Rectal smooth muscle tissue (tissue), 1 donor: ENCODE data around the gene ALG3.
A peak's percentile ranks its signal among the peaks of the same experiment; 100 is the strongest.

Source experiments
- H3K27ac ChIP-seq: one replicate; pipeline ENCODE4 v1.7.0; 2013; ENCODE audit warnings: low read depth, low read length, inconsistent platforms
- H3K27me3 ChIP-seq: one replicate; pipeline ENCODE4 v1.7.0; 2013; ENCODE audit warnings: low read length; ENCODE audit not compliant: control insufficient read depth, insufficient read depth
- H3K36me3 ChIP-seq: one replicate; pipeline ENCODE4 v1.7.0; 2013; ENCODE audit warnings: low read length; ENCODE audit not compliant: control insufficient read depth, insufficient read depth
- H3K4me1 ChIP-seq: one replicate; pipeline ENCODE4 v1.7.0; 2013; ENCODE audit warnings: low read length; ENCODE audit not compliant: control insufficient read depth, insufficient read depth
- H3K4me3 ChIP-seq: one replicate; pipeline ENCODE4 v1.7.0; 2013; ENCODE audit warnings: low read length
- H3K9ac ChIP-seq: one replicate; pipeline ENCODE4 v1.7.0; 2013; ENCODE audit warnings: low read length

Gene ALG3

GRCh38 chr3:184229394-184230080 lies 19.2 kb downstream of the ALG3 start, which contains the start of gene VWA5B2:
Gene VWA5B2 (plus strand): TSS chr3:184229585. CDS start chr3:184230529, 944 bp downstream.
- no peaks in the 10 kb centered on the region for H3K36me3 ChIP-seq
- no peak within 1 kb of the TSS for H3K9ac ChIP-seq

DNA sequence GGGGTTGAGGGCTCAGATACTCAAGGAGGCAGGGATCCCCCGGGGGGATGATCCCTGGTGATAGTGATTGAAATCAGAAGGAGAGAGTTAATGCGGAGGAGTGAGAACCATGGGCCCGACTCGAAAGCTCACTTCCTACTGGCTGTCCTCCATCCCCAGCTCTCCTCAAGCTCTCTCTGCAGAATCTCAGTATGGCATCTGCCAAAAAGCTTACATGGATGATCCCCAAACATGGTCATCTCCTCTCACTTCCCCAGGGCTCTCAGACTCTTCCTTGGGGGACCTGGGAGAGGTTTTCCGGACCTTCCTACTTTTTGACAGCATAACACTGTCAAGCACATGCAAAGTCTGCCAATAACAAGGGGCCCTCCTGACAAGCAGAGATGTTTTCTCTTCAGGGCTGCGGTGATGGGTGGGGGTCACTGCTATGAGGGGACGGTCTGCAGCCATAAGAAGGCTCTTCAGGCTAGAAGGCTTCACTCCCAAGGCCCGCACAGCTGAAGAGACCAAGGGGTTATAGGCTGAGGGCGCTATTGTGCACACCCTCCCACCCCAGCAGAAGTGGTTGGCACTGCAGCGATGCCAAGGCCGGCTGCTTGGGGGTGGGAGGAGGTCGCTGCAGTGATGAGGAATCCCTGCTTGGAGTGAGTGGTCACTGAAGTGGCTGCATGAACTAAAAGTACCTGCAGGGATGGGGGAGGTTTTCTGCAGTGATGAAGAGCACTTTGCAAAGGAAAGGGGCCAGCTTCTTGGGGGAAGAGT lies 20.2 kb downstream of the ALG3 start:
- peaks cover 18% of the 10 kb centered on the region for H3K27me3 ChIP-seq
- no peak overlapping the region for H3K9ac ChIP-seq
- no peak overlapping the region for H3K4me3 ChIP-seq
- H3K4me1 ChIP-seq: no peaks in the 10 kb centered on the region
- no peaks in the 10 kb centered on the region for H3K36me3 ChIP-seq
- H3K27ac ChIP-seq: no peak overlapping the region

More at GRCh38 chr3:184229394-184230080, 19.2 kb downstream of the ALG3 start, which contains the start of gene VWA5B2:
- peaks cover 18% of the 10 kb centered on the region for H3K27me3 ChIP-seq
- H3K4me3 ChIP-seq: peak within 1 kb of the TSS; percentile 59
- no peaks in the 10 kb centered on the region for H3K4me1 ChIP-seq
- no peak within 1 kb of the TSS for H3K27ac ChIP-seq

GRCh38 chr3:184227481-184227935 lies 21.3 kb downstream of the ALG3 start:
- Histone ChIP-seq H3K27me3 (peaks cover 18% of the 10 kb centered on the region), H3K4me1 (no peaks in the 10 kb centered on the region), H3K27ac (no peak overlapping the region), H3K36me3 (no peaks in the 10 kb centered on the region), H3K4me3 (no peak overlapping the region), H3K9ac (no peak overlapping the region)

DNA sequence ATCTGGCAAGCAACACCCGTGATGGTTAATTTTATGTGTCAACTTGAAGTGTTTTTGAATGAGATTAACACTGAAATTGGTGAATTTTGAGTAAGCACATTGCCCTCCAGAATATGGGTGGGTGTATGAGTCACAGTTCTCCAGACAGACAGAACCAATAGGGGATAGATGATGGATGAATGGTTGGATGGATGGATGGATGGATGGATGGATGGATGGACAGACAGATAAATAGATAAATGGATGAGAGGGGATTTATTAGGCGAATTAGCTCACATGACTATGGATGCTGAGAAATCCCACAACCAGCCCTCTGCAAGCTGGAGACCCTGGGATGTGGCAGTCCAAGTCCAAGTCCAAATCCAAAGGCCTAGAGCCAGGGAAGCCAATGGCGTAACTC lies 24.8 kb downstream of the ALG3 start:
- no peaks in the 10 kb centered on the region for H3K36me3 ChIP-seq
- peaks cover 6% of the 10 kb centered on the region for H3K27me3 ChIP-seq
- no peak overlapping the region for H3K4me3 ChIP-seq
- no peak overlapping the region for H3K9ac ChIP-seq
- H3K27ac ChIP-seq: no peak overlapping the region
- H3K4me1 ChIP-seq: no peaks in the 10 kb centered on the region

DNA sequence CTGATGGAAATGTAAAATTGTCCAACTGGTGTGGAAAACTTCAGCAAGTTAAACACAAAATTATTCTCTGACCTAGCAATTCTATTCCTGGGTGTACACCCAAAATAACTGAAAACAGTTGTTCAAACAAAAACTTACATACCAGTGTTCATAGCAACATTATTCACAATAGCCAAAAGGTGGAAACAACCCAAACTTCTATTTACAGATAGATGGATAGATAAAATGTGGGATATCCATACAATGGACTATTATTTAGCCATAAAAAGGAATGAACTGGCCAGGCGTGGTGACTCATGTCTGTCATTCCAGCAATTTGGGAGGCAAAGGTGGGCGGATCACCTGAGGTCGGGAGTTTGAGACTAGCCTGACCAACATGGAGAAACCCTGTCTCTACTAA lies 26.2 kb downstream of the ALG3 start:
- Histone ChIP-seq H3K27ac (no peak overlapping the region), H3K4me3 (no peak overlapping the region), H3K27me3 (no peaks in the 10 kb centered on the region), H3K9ac (no peak overlapping the region), H3K4me1 (no peaks in the 10 kb centered on the region), H3K36me3 (no peaks in the 10 kb centered on the region)

DNA sequence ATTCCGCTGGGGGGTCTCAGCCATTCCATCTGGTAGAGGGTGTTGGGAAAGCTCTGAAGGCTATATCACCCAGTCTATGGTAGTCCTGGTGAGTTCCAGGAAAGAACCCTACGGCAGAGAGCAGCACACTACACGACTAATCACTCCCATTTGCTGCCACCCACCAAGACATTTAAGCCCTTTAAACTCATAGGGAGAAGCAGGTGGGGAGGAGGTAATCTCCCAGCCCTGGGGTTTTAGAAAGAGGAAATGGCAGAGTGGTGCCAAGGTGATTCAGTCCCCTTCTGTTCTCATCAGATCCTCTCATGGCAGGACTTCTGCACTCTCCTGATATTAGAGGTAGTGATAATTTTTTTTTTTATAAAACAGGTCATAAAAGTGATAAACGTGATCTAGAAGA lies 29.9 kb downstream of the ALG3 start:
- no peak overlapping the region for H3K27ac ChIP-seq

DNA sequence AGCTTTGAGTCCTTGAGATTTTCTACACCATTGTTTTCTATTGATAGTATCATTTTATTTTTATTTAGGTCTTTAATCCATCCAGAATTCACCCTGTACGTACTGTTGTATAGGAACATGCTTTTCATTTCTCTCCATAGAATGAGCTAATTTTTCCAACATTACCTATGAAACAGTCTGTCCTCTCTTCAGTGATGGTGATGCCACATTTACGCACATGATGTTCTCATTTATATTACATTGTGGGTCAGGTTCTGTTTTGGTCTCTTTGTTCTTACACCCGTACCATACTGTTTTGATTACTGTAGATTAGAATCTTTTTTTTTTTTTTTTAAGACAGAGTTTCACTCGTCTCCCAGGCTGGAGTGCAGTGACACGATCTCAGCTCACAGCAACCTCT lies 37.0 kb downstream of the ALG3 start:
- no peak overlapping the region for H3K9ac ChIP-seq
- no peaks in the 10 kb centered on the region for H3K36me3 ChIP-seq
- H3K27ac ChIP-seq: no peak overlapping the region
- peaks cover under 1% of the 10 kb centered on the region for H3K27me3 ChIP-seq
- no peaks in the 10 kb centered on the region for H3K4me1 ChIP-seq
- no peak overlapping the region for H3K4me3 ChIP-seq

More for the DNA sequence above, 29.9 kb downstream of the ALG3 start:
- Histone ChIP-seq H3K27me3 (no peaks in the 10 kb centered on the region), H3K36me3 (no peaks in the 10 kb centered on the region), H3K4me1 (no peaks in the 10 kb centered on the region), H3K9ac (no peak overlapping the region), H3K4me3 (no peak overlapping the region)

DNA sequence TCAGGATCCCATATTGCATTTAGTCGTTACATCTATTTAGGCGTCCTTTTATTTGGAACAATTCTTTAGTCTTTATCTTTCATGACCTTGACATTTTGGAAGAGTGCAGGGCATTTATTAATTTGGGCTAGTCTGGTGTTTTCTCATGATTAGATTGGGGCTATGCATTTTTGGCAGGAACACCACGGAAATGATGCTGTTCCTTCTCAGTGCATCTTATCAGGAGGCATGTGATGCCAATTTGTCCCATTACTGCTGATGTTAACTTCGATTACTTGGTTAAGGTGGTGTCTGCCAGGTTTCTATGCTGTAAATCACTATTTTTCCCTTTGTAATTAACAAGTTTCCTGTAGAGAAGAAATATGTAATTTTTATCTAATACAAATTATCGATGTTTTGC lies 37.5 kb downstream of the ALG3 start:
- no peak overlapping the region for H3K27ac ChIP-seq
- H3K36me3 ChIP-seq: no peaks in the 10 kb centered on the region
- H3K4me1 ChIP-seq: no peaks in the 10 kb centered on the region
- peaks cover 3% of the 10 kb centered on the region for H3K27me3 ChIP-seq
- no peak overlapping the region for H3K9ac ChIP-seq
- no peak overlapping the region for H3K4me3 ChIP-seq

DNA sequence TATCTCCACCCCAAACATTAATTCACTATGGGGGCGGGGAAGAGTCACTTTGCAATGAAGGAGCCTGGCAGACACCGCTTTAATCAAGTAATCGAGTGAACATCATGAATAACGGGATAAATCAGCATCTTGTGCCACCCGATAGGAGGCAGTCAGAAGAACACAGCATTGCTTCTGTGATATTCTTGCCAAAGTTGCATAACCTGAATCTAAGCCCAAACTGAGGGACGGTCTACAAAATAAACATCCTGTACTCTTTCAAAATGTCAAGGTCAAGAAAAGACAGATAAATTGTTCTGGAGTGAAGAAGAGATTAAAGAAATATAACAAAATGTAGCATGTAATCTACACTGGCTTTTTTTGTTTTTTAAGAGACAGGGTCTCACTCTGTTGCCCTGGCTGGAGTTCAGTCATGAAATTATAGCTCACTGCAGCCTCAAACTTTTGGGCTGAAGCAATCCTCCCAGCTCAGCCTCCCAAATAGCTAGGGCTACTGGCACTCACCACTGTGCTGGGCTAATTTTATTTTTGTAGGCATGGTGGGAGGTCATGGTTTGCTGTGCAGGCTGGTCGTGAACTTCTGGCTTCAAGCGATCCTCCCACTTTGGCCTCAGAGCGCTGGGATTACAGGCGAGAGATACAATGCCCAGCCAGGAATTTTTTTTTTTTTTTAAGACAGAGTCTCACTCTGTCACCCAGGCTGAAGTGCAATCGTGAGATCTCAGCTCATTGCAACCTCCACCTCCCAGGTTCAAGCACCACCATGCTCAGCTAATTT lies 39.4 kb downstream of the ALG3 start:
- Histone ChIP-seq H3K9ac (no peak overlapping the region), H3K4me3 (no peak overlapping the region), H3K36me3 (no peaks in the 10 kb centered on the region), H3K27ac (no peak overlapping the region), H3K4me1 (no peaks in the 10 kb centered on the region), H3K27me3 (peaks cover 3% of the 10 kb centered on the region)

GRCh38 chr3:184203526-184203925 lies 45.2 kb downstream of the ALG3 start:
- Histone ChIP-seq H3K4me3 (no peak overlapping the region), H3K27ac (no peak overlapping the region), H3K9ac (no peak overlapping the region), H3K4me1 (no peaks in the 10 kb centered on the region), H3K27me3 (peaks cover 3% of the 10 kb centered on the region), H3K36me3 (no peaks in the 10 kb centered on the region)

- H3K4me1 ChIP-seq: no peaks in the 10 kb centered on the region
- no peak overlapping the region for H3K9ac ChIP-seq
- H3K4me3 ChIP-seq: no peak overlapping the region
- H3K36me3 ChIP-seq: no peaks in the 10 kb centered on the region
- H3K27ac ChIP-seq: no peak overlapping the region
- H3K27me3 ChIP-seq: no peaks in the 10 kb centered on the region
Observed at GRCh38 chr3:184200825-184201224, 47.9 kb downstream of the ALG3 start.

DNA sequence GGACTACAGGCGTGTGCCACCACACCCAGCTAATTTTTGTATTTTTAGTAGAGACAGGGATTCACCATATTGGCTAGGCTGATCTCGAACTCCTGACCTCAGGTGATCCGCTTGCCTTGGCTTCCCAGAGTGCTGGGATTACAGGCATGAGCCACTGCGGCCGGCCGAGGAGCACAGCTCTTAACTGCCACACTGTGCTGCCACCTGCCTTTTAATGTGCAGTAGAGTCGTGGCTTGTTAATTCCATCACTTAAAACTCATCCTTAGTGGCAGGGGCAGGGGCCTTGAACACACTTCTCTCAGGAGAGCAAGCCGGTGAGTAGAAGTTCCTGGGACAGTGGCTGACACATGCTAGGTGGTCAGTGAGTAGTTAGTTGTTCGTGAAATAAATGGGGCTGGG lies 50.3 kb downstream of the ALG3 start:
- H3K36me3 ChIP-seq: peaks cover 11% of the 10 kb centered on the region
- no peak overlapping the region for H3K9ac ChIP-seq
- no peaks in the 10 kb centered on the region for H3K4me1 ChIP-seq
- H3K27ac ChIP-seq: no peak overlapping the region
- H3K4me3 ChIP-seq: no peak overlapping the region
- no peaks in the 10 kb centered on the region for H3K27me3 ChIP-seq
